ENCODE data around the gene HS6ST1.
"Not testable (repeated sequence)": the region's sequence is repeated elsewhere in the genome, so short reads cannot be mapped to it uniquely, and the experiment has no call there.

HS6ST1 gene

DNA sequence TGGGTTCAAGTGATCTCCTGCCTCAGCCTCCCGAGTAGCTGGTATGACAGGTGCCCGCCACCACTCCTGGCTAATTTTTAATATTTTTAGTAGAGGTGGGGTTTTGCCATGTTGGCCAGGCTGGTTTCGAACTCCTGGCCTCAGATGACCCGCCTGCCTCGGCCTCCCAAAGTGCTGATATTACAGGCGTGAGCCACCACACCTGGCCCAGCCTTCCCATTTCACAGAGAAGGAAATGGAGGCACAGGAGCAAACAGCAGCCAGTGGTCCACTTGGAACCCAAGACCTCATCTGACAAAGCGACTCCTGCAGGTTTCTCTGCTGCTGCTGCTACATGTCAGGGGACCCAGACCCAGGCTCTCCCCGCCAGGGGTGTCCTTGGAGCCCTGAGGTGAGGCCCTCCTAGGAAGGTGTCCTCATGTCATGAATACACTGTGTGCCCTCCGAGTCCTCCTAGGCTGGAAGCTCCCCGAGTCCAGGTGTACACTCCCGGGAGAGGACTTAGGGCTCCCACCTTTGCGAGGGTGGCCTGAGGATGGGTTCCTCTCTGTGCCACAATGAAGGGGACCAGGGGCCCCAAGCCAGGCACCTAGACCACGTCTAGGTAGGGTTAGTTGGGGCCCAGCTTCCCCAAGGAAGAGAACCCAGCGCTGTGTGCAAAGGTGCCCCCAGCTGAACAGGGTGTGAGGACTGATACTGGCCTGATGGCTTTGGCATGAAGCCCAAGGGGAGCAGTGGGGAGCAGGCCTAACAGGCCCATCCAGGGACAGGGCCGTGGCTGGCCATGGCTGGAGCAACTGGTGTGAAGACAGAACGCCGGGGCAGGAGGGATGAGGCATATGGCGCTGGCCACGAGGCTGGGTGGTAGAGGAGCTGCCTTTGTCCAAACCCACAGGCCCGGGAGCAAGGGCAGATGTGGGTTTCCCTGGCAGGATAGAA is 56.1 kb downstream of the HS6ST1 start:
- TF ChIP-seq, protein P1, sequence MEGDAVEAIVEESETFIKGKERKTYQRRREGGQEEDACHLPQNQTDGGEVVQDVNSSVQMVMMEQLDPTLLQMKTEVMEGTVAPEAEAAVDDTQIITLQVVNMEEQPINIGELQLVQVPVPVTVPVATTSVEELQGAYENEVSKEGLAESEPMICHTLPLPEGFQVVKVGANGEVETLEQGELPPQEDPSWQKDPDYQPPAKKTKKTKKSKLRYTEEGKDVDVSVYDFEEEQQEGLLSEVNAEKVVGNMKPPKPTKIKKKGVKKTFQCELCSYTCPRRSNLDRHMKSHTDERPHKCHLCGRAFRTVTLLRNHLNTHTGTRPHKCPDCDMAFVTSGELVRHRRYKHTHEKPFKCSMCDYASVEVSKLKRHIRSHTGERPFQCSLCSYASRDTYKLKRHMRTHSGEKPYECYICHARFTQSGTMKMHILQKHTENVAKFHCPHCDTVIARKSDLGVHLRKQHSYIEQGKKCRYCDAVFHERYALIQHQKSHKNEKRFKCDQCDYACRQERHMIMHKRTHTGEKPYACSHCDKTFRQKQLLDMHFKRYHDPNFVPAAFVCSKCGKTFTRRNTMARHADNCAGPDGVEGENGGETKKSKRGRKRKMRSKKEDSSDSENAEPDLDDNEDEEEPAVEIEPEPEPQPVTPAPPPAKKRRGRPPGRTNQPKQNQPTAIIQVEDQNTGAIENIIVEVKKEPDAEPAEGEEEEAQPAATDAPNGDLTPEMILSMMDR (IDR thresholded peaks at IDR 0.05; ENCODE audit: control extremely low read depth, extremely low read depth, low read depth, missing control alignments), result no peak
- POLR2A ChIA-PET, result no interaction called here
- CTCF ChIA-PET, result no interaction called here
- DNase-seq (ENCODE audit: extremely low spot score), result peak; percentile 8

DNA sequence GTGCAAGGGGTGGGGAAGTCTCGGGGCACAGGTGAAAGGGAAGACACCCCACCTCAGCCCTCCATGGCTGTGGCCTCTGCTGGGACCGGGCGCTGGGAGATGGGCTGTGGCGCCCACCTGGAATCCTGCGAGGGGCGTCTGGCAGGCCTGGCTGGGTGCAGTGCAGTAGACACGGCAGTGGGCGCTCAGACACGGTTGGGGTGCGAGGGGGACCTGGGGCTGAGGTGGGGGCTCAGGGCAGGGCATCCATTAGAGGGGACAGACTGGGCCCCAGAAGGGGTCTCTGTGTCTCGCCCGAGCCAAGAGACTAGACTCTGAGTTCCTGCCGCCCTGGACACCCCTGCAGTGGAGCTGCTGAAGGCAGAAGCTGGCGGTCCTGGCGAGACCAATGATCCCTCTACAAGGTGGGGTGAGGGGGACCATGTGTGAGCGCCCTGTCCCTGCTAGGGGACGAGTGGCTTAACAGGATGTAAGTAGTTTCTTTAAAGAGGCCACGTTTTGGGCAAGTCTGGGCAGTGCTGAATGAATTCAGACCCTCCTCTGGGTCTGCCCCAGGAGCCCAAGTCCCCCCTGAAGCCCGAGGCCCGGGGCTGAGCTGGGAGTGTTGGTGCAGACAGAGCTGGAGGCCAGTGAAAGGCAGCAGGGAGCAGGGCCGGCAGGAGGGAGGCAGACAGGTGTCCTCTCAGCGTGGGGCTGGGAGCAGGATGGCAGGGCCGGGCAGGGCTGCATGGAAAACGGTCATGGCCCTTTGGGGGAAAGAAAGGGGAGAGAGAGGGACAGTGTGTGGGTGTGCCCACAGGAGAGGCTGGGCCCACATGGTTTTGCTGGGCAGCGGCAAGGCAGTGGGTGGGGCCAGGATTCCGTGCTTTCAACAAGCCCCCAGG is 57.2 kb downstream of the HS6ST1 start:
- CTCF ChIA-PET, result no interaction called here
- POLR2A ChIA-PET, result no interaction called here
- DNase-seq (ENCODE audit: extremely low spot score), result peak; percentile 8
- TF ChIP-seq, protein P1 (IDR thresholded peaks at IDR 0.05; ENCODE audit: control extremely low read depth, extremely low read depth, low read depth, missing control alignments), result no peak

DNA sequence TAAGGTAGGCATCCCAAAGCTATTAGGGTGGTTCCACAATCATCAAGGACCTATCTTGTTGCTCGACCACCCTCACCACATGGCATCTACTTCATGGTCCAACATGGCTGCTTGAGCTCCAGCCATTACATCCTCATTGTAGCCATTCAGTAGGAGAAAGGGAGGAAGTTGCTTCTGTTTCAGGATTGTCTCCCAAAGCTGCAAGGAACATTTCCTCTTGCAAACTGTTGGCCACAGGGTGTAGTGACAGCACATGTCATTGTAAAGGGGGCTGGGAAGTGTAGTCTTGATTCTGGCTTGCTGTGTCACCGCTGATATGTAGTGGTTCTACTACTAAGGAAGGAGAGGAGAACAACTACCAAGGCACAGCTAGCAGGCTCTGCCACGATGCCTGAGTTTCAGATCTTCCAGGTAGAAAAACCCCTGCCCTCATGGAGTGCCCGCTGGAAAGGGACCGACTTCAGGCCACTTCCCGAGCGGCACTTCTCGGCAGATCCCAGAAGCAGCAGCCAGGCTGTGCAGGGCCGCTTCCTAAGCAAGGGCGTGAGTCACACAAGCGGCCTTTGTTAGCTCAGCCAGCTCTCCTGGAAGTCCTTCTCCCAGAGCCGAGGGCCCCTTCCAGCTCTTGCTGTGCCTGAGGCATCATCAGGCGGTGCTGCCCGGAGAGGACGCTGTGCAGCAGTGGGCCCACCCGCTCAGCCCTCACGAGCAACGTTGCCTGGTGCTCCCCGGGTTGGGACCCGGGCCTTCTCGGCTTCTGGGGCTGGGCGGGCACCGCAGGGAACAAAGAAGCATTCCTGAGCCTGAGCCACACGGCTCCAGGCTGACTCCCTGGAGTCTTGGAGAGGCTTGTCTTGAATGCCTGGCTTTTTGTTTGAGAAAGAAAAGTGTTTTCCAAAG is 58.2 kb downstream of the HS6ST1 start:
- TF ChIP-seq, protein P1 (IDR thresholded peaks at IDR 0.05; ENCODE audit: control extremely low read depth, extremely low read depth, low read depth, missing control alignments), result no peak
- ChIA-PET CTCF (no interaction called here), POLR2A (no interaction called here)
- DNase-seq (ENCODE audit: extremely low spot score), result no peak

DNA sequence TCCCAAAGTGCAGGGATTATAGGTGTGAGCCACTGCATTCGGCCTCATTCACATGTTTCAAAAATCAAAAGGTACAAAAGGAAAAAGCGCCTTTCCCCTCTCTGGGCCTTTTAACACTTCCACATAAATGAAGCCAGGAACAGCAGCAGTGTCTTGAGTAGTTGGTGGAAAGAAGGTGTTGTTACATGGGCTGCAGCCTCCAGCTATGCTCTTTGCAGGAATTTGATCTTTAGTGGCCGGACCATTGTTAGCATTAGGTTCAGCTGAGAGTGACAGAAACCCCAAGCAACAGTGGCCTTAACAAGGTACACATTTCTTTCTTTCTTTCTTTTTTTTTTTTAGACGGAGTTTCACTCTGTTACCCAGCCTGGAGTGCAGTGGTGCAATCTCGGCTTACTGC is 59.1 kb downstream of the HS6ST1 start:
- TF ChIP-seq, protein P1 (IDR thresholded peaks at IDR 0.05; ENCODE audit: control extremely low read depth, extremely low read depth, low read depth, missing control alignments), result no peak
- DNase-seq (ENCODE audit: extremely low spot score), result no peak
- POLR2A ChIA-PET, result no interaction called here
- CTCF ChIA-PET, result no interaction called here

DNA sequence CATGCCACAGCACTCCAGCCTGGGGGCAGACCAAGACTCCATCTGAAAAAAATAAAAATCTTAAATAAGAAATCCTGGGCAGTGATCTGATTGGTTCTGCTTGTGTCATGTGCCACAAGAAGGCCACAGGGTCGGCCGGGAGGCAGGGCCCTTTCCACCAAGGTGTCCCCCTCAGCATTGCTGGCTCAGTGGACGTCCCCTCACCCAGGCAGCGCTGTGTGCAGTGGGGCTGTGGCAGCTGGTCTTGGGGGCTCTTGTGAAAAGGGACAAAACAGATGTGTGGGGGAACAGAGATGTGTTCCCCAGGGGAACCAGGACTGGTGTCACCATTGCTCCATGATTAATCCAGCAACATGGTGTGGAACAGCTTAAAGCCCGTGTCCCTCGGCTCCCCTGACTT is 60.5 kb downstream of the HS6ST1 start:
- ChIA-PET POLR2A (no interaction called here), CTCF (interaction anchor here (1.1 kb wide), 1 partner anchor 11 kb away, joined by 3 read pairs; no protein-coding TSS in a partner anchor)
- DNase-seq (ENCODE audit: extremely low spot score), result no peak
- TF ChIP-seq, protein P1 (IDR thresholded peaks at IDR 0.05; ENCODE audit: control extremely low read depth, extremely low read depth, low read depth, missing control alignments), result no peak

DNA sequence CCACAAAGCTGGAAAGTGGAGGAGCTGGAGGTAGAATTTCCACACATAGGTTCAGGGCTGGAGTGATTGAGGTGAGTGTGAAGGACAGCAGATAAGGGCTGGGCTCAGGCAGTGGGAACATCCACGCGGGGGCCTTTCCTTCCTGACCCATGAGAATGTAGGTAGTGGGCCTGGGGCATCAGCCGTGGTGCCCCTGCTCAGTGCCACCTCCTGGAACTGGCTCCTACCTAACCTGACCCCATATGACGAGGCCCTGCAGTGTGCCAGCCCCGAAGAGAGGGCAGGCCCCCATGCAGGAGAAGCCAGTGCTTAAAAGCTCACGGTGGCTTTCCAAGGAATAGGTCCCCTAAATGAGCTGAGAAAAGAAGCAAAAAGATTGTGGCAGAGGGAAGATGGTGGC is 66.2 kb downstream of the HS6ST1 start:
- ChIA-PET POLR2A (no interaction called here), CTCF (no interaction called here)
- DNase-seq (ENCODE audit: extremely low spot score), result no peak
- TF ChIP-seq, protein P1 (IDR thresholded peaks at IDR 0.05; ENCODE audit: control extremely low read depth, extremely low read depth, low read depth, missing control alignments), result no peak

DNA sequence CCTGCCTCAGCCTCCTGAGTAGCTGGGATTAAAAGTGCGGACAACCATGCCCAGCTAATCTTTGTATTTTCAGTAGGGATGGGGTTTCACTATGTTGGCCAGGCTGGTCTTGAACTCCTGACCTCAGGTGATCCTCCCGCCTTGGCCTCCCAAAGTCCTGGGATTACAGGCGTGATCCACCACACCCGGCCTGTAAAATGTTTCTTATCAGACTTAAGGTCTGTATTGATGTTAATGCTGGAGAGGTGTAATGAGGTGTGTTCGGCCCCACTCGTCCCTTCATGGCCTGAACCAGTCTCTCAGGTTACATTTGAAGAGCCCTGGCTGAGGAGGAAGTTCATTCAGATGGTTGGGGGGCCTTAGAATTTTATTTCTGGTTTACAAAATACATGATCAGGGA is 66.6 kb downstream of the HS6ST1 start:
- POLR2A ChIA-PET, CTCF ChIA-PET: not testable (repeated sequence)

More for the DNA sequence above, 66.6 kb downstream of the HS6ST1 start:
- DNase-seq (ENCODE audit: extremely low spot score), result not testable (repeated sequence)
